K562 (cell line): ENCODE results near the gene MICOS13. TPM values are rescaled to one million over a fixed set of nuclear protein-coding genes. Genes with fewer than 3 reads are reported as not detected.

Experiments
- BRF1 ChIP-seq: IDR thresholded peaks from 3 replicates; pipeline ENCODE4 v1.6.1; 2011; ENCODE audit warnings: borderline replicate concordance, mild to moderate bottlenecking; ENCODE audit not compliant: insufficient read length; ENCODE audit errors: extremely low read depth
- RB1 ChIP-seq: fragments of 450-650 bp; IDR thresholded peaks from 2 replicates; pipeline ENCODE4 v1.6.1; 2017; ENCODE audit warnings: low read depth, mild to moderate bottlenecking
- RUNX1 ChIP-seq: sonication (generic); IDR thresholded peaks from 2 replicates; pipeline ENCODE4 v1.6.1; 2016; ENCODE audit warnings: antibody characterized with exemption, low read depth
- polyA plus RNA-seq, 8 experiments: library from polyadenylated mRNA; depleted of rRNA in 4 of 8; stranded (reverse) in 5 of 8; unstranded in 3 of 8; fragments of >200 nt; fragmentation: Nextera tagmentation in 2 of 8; fragmentation: Illumina TruSeq in 1 of 8; extraction: Ambion mirVana in 2 of 8; extraction: Trizol in 1 of 8; gene quantifications; 2 replicates each; pipeline versions ENCODE4 v1.2.1 to v1.2.3, GENCODE V29; 2011 to 2014; ENCODE audit warnings: inconsistent platforms in 1 of 8, missing spikeins in 1 of 8
- total RNA-seq, 7 experiments: library from RNA; depleted of rRNA in 6 of 7; stranded (reverse); fragments of >200 nt in 6 of 7; fragmentation: Illumina TruSeq in 2 of 7; extraction: Trizol in 2 of 7; gene quantifications; 2 replicates each; pipeline versions ENCODE4 v1.2.1 to v1.2.3, GENCODE V29; 2011 to 2021; ENCODE audit warnings: low replicate concordance in 1 of 7
- TF ChIP-seq, protein P1 (sequence below), 2 experiments: fragments of 450-650 bp; IDR thresholded peaks; 2 replicates each; pipeline ENCODE4 v1.6.1; 2018; ENCODE audit warnings: mild to moderate bottlenecking in 2 of 2, low read depth in 1 of 2; ENCODE audit not compliant: partially characterized antibody in 2 of 2
- TF ChIP-seq, protein P2 (sequence below), 2 experiments: IDR thresholded peaks; 2 replicates each; pipeline ENCODE4 v1.6.1; 2011; ENCODE audit warnings: borderline replicate concordance in 1 of 2, control low read depth in 1 of 2, low read depth in 1 of 2, low read length in 1 of 2, mild to moderate bottlenecking in 1 of 2, mixed read lengths in 1 of 2, moderate library complexity in 1 of 2; ENCODE audit not compliant: insufficient read depth in 1 of 2, insufficient read length in 1 of 2, poor library complexity in 1 of 2, severe bottlenecking in 1 of 2; ENCODE audit errors: extremely low read depth in 1 of 2

Gene MICOS13
- total and polyA plus RNA-seq, 9 of the 15 experiments (the other 6 are each of a cell fraction or from before 2014, with no cell fraction given), result 15.5 to 220 (median 49.4) TPM

DNA sequence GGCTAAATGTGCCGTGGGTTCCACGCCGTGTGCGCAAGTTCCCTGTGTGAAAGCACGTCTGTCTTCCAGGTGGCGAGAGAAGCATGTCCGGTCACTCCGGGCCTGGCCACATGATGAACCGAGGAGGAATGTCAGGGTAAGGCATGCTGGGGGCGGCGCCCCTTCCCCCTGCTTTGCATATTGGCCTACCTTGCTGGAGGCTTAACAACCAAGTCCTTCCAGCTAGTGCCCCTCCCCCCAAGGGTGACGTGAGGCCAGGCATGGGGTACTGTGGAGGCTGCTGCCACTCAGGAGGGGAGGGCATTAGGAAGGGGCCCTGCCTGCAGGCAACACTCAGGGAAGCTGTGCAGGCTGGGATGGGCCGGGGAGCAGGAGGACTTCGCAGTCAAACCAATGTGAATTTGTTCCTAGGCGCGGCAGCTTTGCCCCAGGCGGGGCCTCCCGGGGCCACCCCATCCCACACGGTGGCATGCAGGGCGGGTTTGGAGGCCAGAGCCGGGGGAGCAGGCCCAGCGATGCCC, 12.5 kb downstream of the MICOS13 start (continued):
- TF ChIP-seq, protein P1, sequence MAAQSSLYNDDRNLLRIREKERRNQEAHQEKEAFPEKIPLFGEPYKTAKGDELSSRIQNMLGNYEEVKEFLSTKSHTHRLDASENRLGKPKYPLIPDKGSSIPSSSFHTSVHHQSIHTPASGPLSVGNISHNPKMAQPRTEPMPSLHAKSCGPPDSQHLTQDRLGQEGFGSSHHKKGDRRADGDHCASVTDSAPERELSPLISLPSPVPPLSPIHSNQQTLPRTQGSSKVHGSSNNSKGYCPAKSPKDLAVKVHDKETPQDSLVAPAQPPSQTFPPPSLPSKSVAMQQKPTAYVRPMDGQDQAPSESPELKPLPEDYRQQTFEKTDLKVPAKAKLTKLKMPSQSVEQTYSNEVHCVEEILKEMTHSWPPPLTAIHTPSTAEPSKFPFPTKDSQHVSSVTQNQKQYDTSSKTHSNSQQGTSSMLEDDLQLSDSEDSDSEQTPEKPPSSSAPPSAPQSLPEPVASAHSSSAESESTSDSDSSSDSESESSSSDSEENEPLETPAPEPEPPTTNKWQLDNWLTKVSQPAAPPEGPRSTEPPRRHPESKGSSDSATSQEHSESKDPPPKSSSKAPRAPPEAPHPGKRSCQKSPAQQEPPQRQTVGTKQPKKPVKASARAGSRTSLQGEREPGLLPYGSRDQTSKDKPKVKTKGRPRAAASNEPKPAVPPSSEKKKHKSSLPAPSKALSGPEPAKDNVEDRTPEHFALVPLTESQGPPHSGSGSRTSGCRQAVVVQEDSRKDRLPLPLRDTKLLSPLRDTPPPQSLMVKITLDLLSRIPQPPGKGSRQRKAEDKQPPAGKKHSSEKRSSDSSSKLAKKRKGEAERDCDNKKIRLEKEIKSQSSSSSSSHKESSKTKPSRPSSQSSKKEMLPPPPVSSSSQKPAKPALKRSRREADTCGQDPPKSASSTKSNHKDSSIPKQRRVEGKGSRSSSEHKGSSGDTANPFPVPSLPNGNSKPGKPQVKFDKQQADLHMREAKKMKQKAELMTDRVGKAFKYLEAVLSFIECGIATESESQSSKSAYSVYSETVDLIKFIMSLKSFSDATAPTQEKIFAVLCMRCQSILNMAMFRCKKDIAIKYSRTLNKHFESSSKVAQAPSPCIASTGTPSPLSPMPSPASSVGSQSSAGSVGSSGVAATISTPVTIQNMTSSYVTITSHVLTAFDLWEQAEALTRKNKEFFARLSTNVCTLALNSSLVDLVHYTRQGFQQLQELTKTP (IDR thresholded peaks at IDR 0.05; ENCODE audit: low read depth in 1 of 2, partially characterized antibody in 2 of 2), result no peak
- TF ChIP-seq, protein P2, sequence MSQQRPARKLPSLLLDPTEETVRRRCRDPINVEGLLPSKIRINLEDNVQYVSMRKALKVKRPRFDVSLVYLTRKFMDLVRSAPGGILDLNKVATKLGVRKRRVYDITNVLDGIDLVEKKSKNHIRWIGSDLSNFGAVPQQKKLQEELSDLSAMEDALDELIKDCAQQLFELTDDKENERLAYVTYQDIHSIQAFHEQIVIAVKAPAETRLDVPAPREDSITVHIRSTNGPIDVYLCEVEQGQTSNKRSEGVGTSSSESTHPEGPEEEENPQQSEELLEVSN (IDR thresholded peaks at IDR 0.05; ENCODE audit: borderline replicate concordance in 1 of 2, extremely low read depth in 1 of 2, insufficient read depth in 1 of 2, insufficient read length in 1 of 2, low read depth in 1 of 2, low read length in 1 of 2, poor library complexity in 1 of 2, severe bottlenecking in 1 of 2), result no peak
- TF ChIP-seq RB1 (no peak), BRF1 (no peak), RUNX1 (no peak)
- TF ChIP-seq, all 486 proteins: peak for 3
